GM19099 (cell line): ENCODE results near the gene CDON.

ENCODE experiments used
- POLR2A ChIP-seq: IDR thresholded peaks from 3 replicates; pipeline ENCODE4 v1.6.1; 2011; ENCODE audit warnings: low read depth; ENCODE audit not compliant: insufficient read length; ENCODE audit errors: extremely low read depth

Gene CDON

DNA sequence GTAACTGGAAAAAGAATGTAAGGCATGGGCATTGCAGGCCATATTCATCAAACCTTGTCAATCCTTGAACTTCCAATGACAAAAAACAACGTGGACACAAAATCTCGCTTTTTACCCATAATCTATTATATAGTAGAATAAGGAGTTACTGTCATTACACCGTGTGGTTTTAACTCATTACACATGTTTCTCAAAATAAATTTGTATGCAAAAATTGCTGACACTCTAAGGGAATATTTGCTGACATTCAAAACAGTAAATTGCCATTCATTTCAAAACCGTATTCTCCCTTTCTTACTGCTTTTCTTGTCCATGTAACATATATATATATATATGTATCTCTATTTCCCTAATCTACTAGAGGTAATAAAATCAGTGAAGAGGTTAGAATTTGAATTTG, 33.4 kb downstream of the CDON start:
- TF ChIP-seq POLR2A = no peak

DNA sequence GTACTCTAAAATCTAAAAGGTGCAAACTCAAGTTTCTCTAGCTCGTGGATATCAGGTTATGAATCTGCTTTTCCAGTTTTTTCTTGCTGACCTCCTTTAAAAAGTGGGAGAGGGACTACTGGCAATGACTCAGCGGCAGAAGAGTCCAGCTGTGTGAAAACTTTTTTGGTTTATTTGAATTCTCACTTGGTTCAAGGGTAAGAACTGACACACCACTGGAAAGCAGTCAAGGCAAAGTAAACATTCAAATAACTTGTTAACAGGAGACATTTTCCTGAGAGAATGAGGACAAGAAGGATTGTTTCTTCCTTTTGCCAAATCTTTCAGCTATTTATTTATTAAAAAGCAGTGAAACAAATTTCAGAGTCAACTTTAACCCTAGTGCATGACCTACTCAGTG, 36.1 kb downstream of the CDON start:
- no peak for TF ChIP-seq POLR2A

DNA sequence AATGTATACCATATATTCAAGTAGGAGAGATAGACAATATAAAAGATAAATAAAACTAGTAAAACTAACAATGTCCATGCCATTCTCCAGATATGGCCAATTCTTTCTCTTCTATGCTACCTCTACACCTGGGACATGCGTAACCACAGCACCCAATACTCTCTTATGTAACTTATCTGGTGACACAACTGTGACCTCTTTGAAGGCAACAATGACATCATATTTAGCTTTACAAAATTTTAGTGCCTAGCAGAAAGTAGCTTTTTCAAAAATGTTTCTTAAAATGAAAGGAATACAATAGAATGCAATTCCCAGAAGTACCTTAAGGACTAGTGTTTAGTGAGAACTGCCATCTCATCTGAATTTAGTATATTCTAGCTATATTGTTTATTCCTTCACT, 36.8 kb downstream of the CDON start:
- no peak for TF ChIP-seq POLR2A

DNA sequence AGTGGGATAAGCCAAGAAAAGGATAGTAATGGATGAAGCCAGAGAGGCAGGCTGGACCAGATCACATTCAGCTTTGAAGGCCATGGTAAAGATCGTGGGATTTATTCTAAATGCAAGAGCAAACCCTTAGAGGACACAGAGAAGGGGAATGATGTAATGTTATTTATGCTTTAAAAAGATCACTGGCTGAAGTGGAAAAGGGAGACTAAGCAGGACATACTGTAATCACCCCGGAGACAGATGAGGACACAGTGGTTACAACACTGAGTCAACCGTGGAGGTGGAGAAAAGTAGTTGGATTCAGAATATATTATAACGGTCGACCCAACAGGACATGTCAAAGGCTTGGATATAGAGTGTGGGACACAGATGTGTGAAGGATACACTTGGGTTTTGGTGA, 38.5 kb downstream of the CDON start:
- TF ChIP-seq POLR2A = no peak

DNA sequence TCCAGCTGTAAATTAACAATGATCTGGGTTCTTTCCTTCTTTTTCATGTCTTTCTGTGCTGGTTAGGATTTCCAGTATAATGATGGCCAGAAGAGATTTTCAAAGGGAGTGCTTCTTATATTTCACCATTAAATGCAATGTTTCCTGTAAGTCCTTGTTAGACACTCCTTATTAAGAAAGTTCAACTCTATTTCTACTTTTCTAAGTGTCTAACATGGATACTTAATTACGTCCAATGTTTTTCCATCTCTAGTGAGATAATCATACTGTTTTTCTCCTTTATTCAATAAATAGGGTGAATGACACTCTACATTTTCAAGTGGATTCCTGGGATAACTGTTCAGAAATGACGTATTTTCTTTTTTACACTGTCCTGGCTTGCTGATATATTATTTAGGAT, 49.8 kb downstream of the CDON start:
- TF ChIP-seq POLR2A = no peak

DNA sequence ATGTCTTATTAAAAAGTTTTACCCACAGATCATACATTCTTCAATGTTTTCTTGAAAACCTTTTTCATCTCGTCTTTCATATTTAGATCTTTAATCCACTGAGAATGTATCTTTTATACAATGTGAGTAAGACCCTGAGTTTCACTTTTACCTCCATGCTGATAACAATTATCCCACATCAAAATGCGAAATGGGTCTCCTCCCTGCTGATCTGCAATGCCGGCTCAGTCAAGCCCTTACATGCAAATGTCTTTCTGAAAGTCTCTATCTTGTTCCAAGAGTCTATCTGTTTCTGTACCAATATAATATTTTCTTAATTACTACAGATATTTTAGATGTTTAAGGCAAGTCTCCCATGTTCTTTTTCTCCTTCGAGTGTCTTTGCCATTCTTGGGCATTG, 50.9 kb downstream of the CDON start:
- TF ChIP-seq POLR2A = no peak

DNA sequence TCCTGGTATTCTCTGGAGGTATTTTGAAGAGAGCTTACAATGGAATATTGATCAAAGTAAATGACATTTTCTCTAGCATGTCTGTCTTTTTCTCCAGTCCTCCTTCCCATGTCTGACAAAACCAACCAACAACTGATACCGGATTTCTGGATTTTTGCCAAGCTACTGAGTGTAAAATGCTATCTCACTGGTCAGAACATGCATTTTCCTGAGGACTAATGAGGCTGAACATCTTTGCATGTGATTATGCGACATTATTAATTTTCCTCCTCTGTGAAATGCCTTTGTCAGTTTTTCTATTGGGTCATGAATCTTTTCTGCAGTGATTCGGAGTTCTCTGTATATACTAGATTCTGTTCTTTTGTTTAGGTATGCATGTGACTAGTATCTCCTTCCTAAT, 51.4 kb downstream of the CDON start:
- no peak for TF ChIP-seq POLR2A

DNA sequence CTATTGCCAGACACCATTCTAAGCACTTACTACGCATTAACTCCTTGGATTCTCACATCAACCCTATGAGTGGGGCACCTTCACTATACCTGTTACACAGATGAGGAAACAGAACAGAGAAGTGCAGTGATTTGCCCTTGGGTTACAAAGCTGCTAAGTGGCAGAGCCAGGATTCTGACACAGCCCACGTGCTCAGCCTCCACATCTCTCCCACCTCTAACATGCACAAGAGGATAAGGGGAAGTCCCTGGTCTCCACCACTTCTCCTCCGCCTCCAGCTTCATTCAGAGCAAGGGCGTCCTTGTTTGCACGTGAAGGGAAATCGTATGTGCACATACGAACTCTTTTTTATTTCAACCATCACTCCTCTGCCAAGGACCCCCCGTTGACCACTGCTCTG, 53.7 kb downstream of the CDON start:
- no peak for TF ChIP-seq POLR2A

DNA sequence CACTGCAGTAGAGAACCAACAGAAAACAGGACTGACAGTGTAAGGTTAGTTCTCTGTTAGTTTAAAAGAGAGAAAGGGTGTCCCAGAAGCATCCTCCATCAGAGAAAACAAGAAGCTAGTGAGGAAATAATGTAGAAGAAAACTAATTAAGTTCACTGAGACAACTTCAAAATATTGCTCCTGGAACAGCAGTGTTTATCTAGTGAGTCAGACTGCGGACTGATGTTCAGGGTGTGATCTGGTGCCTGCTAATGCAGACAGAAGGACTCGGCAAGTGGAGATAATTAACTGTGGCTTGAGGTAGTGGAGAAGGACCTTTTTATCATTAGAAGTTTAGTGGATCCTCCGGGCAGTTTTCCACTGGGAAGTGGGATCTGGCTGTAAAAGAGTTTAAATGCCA, 55.4 kb downstream of the CDON start:
- no peak for TF ChIP-seq POLR2A

DNA sequence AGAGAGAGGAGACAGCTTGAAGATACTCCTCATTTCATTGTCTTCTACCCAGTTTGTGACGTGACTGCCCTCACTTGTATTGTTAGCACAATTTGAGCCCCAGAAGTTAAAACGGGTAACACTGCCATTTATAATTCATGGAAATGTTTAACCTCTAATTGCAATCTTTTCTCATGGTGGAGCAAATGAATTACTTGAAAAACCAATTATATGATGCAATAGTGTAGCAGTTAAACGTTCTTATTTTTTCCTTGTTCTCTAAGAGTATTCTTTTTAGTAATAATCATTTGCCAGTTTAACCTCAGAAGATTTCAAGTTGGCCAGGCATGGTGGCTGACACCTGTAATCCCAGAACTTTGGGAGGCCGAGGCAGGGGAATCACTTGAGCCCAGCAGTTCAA, 56.6 kb downstream of the CDON start:
- TF ChIP-seq POLR2A = no peak

DNA sequence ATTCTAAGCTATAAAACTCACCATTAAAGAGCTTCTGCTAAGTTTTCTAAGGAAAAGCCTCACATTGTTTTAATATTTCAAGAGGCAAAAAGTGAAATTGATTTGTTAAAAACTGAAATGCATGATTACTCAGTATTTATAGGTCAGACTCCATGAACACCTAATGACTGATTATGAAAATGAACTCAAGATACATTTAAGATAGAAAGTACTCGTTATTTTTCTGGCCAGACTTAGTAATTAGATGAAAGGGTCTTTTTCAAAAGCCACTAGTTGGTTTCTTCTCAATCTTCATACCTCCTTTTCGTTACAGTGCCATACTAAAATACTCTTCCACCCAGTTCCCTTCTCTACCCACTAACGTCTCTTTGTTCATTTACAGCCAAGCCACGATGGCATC, 60.5 kb downstream of the CDON start:
- TF ChIP-seq POLR2A = no peak

DNA sequence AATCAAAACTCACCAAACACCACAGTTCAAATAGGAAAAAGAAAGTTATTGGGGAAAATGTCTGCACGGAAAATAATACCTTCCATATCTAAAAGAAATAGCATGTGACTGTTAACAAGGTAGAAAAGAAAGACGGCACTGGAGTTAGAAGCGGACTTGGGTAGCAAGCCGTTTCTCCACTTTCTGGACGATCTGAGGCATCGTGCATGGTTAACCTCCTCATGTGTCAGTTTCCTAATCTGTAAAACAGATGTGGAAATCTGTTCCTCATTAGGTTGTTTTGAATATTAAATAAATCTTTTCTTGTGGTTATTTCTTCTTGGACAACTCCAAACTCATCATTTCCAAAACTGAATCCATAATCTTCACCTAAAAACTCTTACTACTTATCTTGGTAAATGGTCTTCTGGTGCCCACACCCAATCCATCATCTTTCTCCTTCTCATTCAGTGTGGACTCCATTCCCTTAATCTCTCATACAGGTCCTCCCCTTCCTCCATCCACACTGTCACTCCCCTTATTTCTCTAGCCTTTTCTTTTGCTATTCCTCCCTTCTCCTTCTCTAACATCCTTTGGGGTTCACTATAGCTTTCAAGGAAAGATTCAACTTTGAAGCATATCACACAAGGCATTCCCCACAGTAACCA, 63.3 kb downstream of the CDON start:
- no peak for TF ChIP-seq POLR2A

DNA sequence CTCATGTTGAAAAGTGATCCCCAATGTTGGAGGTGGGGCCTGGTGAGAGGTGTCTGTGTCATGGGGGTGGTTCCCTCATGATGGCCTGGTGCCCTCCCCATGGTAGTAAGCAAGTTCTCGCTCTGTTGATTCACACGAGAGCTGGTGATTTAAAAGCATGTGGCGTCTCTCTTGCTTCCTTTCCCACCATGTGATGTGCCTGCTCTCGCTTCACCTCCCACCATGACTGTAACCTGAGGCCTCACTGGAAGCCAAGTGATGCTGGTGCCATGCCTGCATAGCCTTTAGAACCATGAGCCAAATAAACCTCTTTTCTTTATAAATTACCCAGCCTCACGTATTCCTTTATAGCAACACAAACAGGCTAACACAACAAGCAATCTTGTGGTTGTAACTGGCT, 64.4 kb downstream of the CDON start:
- no peak for TF ChIP-seq POLR2A

DNA sequence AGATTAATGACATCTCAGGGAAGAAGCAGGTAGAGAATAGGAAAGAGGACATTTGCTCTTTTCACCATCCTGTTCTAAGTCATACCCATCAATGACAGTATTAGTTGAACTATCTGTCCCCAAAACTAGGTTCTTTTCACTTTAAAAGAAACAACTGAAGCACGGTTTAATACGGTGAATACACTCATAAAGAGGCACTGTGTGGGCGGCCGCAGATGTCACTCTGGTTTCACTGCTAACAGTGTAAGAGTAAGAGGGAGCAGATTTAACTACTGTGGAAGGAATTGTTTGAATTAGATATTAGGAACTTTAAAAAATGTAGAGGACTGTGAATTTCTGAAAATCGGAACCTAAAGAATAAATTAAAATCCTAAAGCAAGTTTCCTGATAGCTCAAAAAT, 67.4 kb downstream of the CDON start:
- no peak for TF ChIP-seq POLR2A

DNA sequence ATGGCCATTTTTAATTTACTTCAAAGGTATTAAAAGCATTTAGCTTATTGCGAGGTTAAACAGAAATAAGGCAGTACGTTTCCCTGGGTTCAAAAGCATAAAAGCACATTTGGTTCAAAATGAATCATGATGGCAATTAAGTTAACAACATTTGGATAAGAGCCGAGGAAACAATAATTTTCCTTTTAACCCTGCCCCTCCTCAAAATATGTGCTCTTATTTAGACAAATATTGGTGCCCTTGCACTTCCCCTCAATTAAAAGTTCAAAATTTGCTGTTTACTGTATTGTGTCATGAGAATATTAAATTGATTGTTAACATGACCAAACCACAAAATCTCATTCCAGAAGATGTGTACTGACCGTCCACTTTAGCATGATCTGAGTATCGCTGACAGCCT, 68.2 kb downstream of the CDON start:
- TF ChIP-seq POLR2A = no peak

DNA sequence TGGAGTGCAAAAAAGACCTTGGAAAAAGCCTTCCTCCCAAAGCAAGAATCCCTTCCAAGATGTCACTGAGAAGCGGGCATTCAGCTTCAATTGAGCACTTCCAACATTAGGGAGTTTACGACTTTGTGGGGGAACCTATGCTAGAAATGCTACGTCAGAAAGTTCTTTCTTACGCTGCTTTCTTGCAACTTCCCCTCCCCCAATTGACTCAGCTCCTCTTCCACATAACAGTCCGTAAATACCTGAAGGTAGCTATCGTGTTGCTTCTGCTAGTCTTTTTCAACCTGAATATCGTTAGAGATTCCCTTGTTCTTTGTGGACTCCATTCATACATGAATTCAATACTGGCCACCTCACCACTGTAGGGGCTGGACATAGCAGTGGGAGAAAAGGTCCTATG, 69.8 kb downstream of the CDON start:
- no peak for TF ChIP-seq POLR2A

DNA sequence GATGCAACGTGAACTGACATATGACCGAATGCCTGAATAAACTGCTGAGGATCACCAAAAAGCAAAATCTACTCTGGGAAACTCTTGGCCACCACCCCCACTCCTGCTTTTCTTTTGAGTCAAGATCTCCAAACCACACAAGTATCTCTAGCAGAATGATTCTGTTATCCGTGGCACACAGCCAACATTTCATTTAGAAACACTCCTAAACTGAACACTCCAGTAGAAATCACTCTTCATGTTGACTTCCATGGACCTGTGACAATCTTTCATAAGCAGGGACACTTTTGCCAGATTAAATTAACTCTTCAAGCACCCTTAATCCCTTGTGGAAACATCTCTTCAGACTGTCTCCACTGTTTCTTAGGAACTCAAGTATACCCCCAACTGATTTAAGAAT, 72.4 kb downstream of the CDON start:
- TF ChIP-seq POLR2A = no peak

DNA sequence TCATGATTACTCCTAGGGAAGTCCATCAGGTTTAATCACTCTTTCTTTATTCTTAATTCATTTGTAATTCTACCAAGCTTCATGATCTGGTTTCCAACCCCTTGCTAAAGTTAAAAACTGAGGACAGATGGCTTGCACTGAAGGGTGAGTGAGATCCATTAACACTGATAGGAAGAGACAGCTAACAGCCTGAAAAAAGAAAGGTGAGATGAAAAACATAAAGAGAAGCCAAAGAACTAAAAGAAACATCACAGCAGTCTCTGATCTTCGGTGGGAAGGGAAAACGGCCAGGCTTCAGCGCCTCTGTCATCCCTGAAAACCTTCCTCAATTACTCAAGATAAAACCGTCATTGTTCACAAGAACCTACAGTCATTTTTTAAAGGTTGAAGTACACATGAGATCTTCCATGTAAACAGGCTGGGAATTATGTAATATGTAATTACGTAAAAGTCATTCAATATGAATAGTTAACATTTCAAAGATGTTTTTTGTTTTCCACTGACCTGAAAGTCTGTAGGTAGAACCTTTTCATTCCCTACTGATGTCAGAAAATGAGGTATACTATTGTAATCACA, 75.5 kb downstream of the CDON start:
- no peak for TF ChIP-seq POLR2A

DNA sequence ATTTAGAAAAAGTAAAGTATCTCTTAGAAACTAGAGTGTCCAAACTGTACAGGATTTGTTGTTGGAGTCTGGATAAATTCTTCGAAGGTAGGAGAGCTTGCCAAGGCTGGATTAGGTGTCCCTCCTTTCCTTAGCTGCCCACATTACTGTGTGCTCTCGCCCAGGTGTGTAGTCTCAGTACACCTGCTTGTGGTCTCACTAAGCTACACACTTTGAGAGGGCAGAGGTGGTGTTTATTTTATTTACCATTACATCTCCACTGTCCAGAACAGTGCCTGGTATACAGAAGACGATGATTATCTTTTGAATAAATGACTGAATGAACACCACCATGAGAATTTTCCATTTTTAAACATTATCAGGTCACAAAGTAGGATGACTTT, 80.3 kb downstream of the CDON start:
- TF ChIP-seq POLR2A = no peak
